H9 (cell line): ENCODE results near the gene GFER. TPM values are rescaled to one million over a fixed set of nuclear protein-coding genes. Genes with fewer than 3 reads are reported as not detected.

ENCODE experiments used
- DNase-seq: peaks from one replicate; pipeline ENCODE4 v3.0.0-alpha.2; 2017
- H2AFZ ChIP-seq: one replicate; pipeline ENCODE4 v1.6.1; 2013; ENCODE audit warnings: mild to moderate bottlenecking, low read length, control low read depth, moderate library complexity
- H2AK5ac ChIP-seq: 2 replicates; pipeline ENCODE4 v1.6.1; 2013; ENCODE audit warnings: low read length, control low read depth, mixed read lengths; ENCODE audit not compliant: insufficient read length
- H2BK120ac ChIP-seq: one replicate; pipeline ENCODE4 v1.6.1; 2013; ENCODE audit warnings: low read depth, mild to moderate bottlenecking, low read length, control low read depth, inconsistent platforms; ENCODE audit not compliant: poor library complexity, severe bottlenecking
- H2BK12ac ChIP-seq: 2 replicates; pipeline ENCODE4 v1.6.1; 2013; ENCODE audit warnings: low read length, control low read depth, mixed read lengths, low read depth; ENCODE audit not compliant: insufficient read length
- H2BK15ac ChIP-seq: 2 replicates; pipeline ENCODE4 v1.6.1; 2013; ENCODE audit warnings: low read depth, low read length, control low read depth
- H2BK20ac ChIP-seq: one replicate; pipeline ENCODE4 v1.6.1; 2013; ENCODE audit warnings: low read depth, mild to moderate bottlenecking, low read length, control low read depth, inconsistent platforms; ENCODE audit not compliant: poor library complexity, severe bottlenecking
- H2BK5ac ChIP-seq: 2 replicates; pipeline ENCODE4 v1.6.1; 2013; ENCODE audit warnings: low read length, control low read depth, mixed read lengths; ENCODE audit not compliant: insufficient read length
- H3K14ac ChIP-seq: 2 replicates; pipeline ENCODE4 v1.6.1; 2013; ENCODE audit warnings: low read length, control low read depth; ENCODE audit not compliant: insufficient read depth
- H3K18ac ChIP-seq: 2 replicates; pipeline ENCODE4 v1.6.1; 2013; ENCODE audit warnings: low read depth, mild to moderate bottlenecking, mixed read lengths, low read length, control low read depth; ENCODE audit not compliant: insufficient read length
- H3K23ac ChIP-seq: 2 replicates; pipeline ENCODE4 v1.6.1; 2013; ENCODE audit warnings: low read length, control low read depth, mixed read lengths, low read depth; ENCODE audit not compliant: insufficient read length
- H3K23me2 ChIP-seq: 2 replicates; pipeline ENCODE4 v1.6.1; 2013; ENCODE audit warnings: low read depth, mild to moderate bottlenecking, mixed read lengths, low read length, control low read depth; ENCODE audit not compliant: insufficient read length, poor library complexity, severe bottlenecking
- H3K27ac ChIP-seq: 2 replicates; pipeline ENCODE4 v1.5.1; 2013; ENCODE audit warnings: low read length, control low read depth, mixed read lengths, low read depth; ENCODE audit not compliant: insufficient read length
- H3K27me3 ChIP-seq: 2 replicates; pipeline ENCODE4 v1.6.1; 2013; ENCODE audit warnings: low read length, control low read depth, inconsistent platforms; ENCODE audit not compliant: insufficient read depth
- H3K4ac ChIP-seq: 2 replicates; pipeline ENCODE4 v1.6.1; 2013; ENCODE audit warnings: low read depth, mild to moderate bottlenecking, control low read depth, inconsistent platforms, low read length, moderate library complexity
- H3K4me1 ChIP-seq: 2 replicates; pipeline ENCODE4 v1.6.1; 2013; ENCODE audit warnings: low read length, control low read depth, inconsistent platforms; ENCODE audit not compliant: insufficient read depth
- H3K4me2 ChIP-seq: 2 replicates; pipeline ENCODE4 v1.6.1; 2013; ENCODE audit warnings: low read length, control low read depth, mixed read lengths; ENCODE audit not compliant: insufficient read length, insufficient read depth
- H3K56ac ChIP-seq: 2 replicates; pipeline ENCODE4 v1.6.1; 2013; ENCODE audit warnings: low read depth, mild to moderate bottlenecking, mixed read lengths, low read length, control low read depth; ENCODE audit not compliant: insufficient read length
- H3K79me1 ChIP-seq: 2 replicates; pipeline ENCODE4 v1.6.1; 2013; ENCODE audit warnings: low read depth, mild to moderate bottlenecking, moderate library complexity, low read length, control low read depth, inconsistent platforms; ENCODE audit not compliant: insufficient read depth, poor library complexity, severe bottlenecking
- H3K79me2 ChIP-seq: 2 replicates; pipeline ENCODE4 v1.6.1; 2013; ENCODE audit warnings: low read length, control low read depth, inconsistent platforms; ENCODE audit not compliant: insufficient read depth
- H3K9ac ChIP-seq: 2 replicates; pipeline ENCODE4 v1.6.1; 2013; ENCODE audit warnings: low read length, control low read depth, mixed read lengths; ENCODE audit not compliant: insufficient read length; ENCODE audit errors: extremely low read depth
- H3K9me3 ChIP-seq: one replicate; pipeline ENCODE4 v1.6.1; 2013; ENCODE audit warnings: low read depth, low read length, inconsistent platforms; ENCODE audit not compliant: control insufficient read depth
- H3T11ph ChIP-seq: one replicate; pipeline ENCODE4 v1.6.1; 2013; ENCODE audit warnings: mild to moderate bottlenecking, low read length, control low read depth, inconsistent platforms
- H4K20me1 ChIP-seq: one replicate; pipeline ENCODE4 v1.6.1; 2013; ENCODE audit not compliant: control insufficient read depth, insufficient read length, insufficient read depth
- H4K5ac ChIP-seq: 2 replicates; pipeline ENCODE4 v1.6.1; 2013; ENCODE audit warnings: low read depth, mild to moderate bottlenecking, mixed read lengths, low read length, control low read depth; ENCODE audit not compliant: insufficient read length
- H4K8ac ChIP-seq: replicated peaks from 2 replicates; pipeline ENCODE4 v1.6.1; 2013; ENCODE audit warnings: low read length, control low read depth, mixed read lengths, low read depth; ENCODE audit not compliant: insufficient read length
- H4K91ac ChIP-seq: 2 replicates; pipeline ENCODE4 v1.6.1; 2013; ENCODE audit warnings: low read depth, mild to moderate bottlenecking, moderate library complexity, mixed read lengths, low read length, control low read depth; ENCODE audit not compliant: insufficient read length
- H3K27ac Mint-ChIP-seq, 3 experiments: 2 replicates in 2 of 3; 3 replicates in 1 of 3; pipeline ENCODE4 v1.8.0; 2020 to 2021; ENCODE audit warnings: mixed read lengths in 3 of 3, mild to moderate bottlenecking in 1 of 3, moderate library complexity in 1 of 3
- H3K27me3 Mint-ChIP-seq: 2 replicates; pipeline ENCODE4 v1.8.0; 2021; ENCODE audit warnings: low read depth, mild to moderate bottlenecking, moderate library complexity, mixed read lengths
- H3K36me3 Mint-ChIP-seq, 3 experiments: 2 replicates in 2 of 3; 3 replicates in 1 of 3; pipeline ENCODE4 v1.8.0; 2020 to 2021; ENCODE audit warnings: low read depth in 3 of 3, mixed read lengths in 3 of 3; ENCODE audit not compliant: insufficient read depth in 1 of 3
- H3K4me1 Mint-ChIP-seq, 2 experiments: 2 replicates each; pipeline ENCODE4 v1.8.0; 2020; ENCODE audit warnings: mixed read lengths in 2 of 2
- H3K4me3 Mint-ChIP-seq, 2 experiments: 2 replicates in 1 of 2; 3 replicates in 1 of 2; pipeline ENCODE4 v1.8.0; 2020 to 2021; ENCODE audit warnings: mild to moderate bottlenecking in 2 of 2, mixed read lengths in 2 of 2, moderate library complexity in 1 of 2
- H3K9me3 Mint-ChIP-seq, 2 experiments: 2 replicates in 1 of 2; 3 replicates in 1 of 2; pipeline ENCODE4 v1.8.0; 2020; ENCODE audit warnings: mild to moderate bottlenecking in 2 of 2, mixed read lengths in 2 of 2, moderate library complexity in 1 of 2
- WGBS: extraction: QIAGEN DNeasy Blood & Tissue Kit; methylation state at CpG from one replicate; pipeline ENCODE4 v1.1.7; 2013; ENCODE audit warnings: missing lambda C conversion rate, low lambda C conversion rate, mixed read lengths; ENCODE audit not compliant: insufficient read length; ENCODE audit errors: extremely low coverage; 5-methylcytosine and 5-hydroxymethylcytosine counted together
- total RNA-seq: library from RNA; stranded (reverse); gene quantifications from 2 replicates; pipeline ENCODE4 v1.2.1, GENCODE V29; 2021
- TF ChIP-seq, protein P1 (sequence below): fragments of 200-600 bp; sonication (generic); conservative IDR thresholded peaks from 3 replicates; pipeline ENCODE4 v1.8.0; 2021; ENCODE audit warnings: antibody characterized with exemption, mild to moderate bottlenecking

Gene GFER
- total RNA-seq, 1 experiment from 2014 or later, result 49.1 TPM

DNA sequence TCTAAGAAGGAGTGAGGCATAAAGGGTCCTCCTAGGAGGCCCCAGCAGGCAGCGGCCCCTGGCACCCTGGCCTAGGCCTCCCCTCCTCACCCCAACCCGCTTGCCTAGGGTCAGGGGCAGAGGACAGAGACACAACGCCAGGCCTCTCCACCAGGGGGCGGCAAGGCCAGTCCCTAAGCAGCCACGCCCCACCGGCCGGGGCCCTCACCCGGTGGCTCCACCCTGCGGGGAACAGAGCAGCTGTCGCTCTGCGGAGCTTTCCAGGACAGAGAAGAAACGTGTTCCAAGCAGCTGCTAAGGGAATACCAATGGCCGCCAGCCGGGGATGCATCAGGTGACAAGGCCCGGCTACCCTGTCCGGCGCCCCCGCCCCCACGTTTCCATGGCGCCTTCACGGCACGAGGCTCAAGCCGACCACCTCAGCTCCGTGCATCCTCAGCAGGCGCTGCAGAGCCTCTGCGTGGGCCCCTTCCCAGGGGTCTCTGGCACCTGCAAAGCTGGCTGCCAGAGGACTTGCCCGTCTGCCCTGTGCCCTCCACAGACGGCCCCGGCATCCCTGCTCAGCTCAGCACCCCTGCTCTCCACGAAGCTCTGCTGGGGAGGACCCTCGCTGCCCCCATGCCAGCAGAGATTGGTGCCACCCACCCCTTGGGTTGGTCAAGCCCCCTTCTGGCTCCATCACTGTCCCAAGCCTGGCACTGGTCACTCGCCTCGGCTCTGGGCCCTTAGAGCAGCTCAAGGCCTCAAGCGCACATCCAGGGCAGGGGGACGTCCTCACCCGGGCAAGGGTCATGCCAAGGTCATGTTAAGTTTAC is 20.0 kb downstream of the GFER start:
- Histone ChIP-seq H4K91ac (no peak overlapping the region), H3K27me3 (no peaks in the 10 kb centered on the region), H3K4me1 (peaks cover 2% of the 10 kb centered on the region; the same call in 1 of the 2 replicates), H4K8ac (no peak overlapping the region), H3K23me2 (peaks cover 6% of the 10 kb centered on the region), H2AK5ac (no peak overlapping the region), H2AFZ (no peak overlapping the region), H4K5ac (no peak overlapping the region), H3K4me2 (no peak overlapping the region), H3K56ac (no peak overlapping the region), H3K14ac (0 out of 2 replicates have a peak overlapping the region, but pooled peaks have one; percentile 5), H3K23ac (no peak overlapping the region), H3K79me1 (peaks cover 24% of the 10 kb centered on the region), H3K79me2 (peaks cover 26% of the 10 kb centered on the region; the same call in 1 of the 2 replicates), H4K20me1 (no peaks in the 10 kb centered on the region), H2BK15ac (no peak overlapping the region), H3T11ph (no peak overlapping the region), H3K4ac (no peak overlapping the region), H3K9ac (no peak overlapping the region), H2BK120ac (no peak overlapping the region), H2BK5ac (no peak overlapping the region), H3K27ac (no peak overlapping the region), H3K9me3 (no peaks in the 10 kb centered on the region), H2BK12ac (no peak overlapping the region), H2BK20ac (no peak overlapping the region), H3K18ac (peak overlapping the region; percentile 11)
- H3K27me3 Mint-ChIP-seq, result no peaks in the 10 kb centered on the region
- peak overlapping the region in 1 of 2 experiments; percentile 55; a peak in 1 of 5 replicates for H3K4me3 Mint-ChIP-seq
- peaks cover 18 to 40% (median 40%) of the 10 kb centered on the region in 3 experiments for H3K36me3 Mint-ChIP-seq
- peak overlapping the region in 1 of 3 experiments; percentile 28; a peak in 2 of 7 replicates for H3K27ac Mint-ChIP-seq
- TF ChIP-seq, protein P1, sequence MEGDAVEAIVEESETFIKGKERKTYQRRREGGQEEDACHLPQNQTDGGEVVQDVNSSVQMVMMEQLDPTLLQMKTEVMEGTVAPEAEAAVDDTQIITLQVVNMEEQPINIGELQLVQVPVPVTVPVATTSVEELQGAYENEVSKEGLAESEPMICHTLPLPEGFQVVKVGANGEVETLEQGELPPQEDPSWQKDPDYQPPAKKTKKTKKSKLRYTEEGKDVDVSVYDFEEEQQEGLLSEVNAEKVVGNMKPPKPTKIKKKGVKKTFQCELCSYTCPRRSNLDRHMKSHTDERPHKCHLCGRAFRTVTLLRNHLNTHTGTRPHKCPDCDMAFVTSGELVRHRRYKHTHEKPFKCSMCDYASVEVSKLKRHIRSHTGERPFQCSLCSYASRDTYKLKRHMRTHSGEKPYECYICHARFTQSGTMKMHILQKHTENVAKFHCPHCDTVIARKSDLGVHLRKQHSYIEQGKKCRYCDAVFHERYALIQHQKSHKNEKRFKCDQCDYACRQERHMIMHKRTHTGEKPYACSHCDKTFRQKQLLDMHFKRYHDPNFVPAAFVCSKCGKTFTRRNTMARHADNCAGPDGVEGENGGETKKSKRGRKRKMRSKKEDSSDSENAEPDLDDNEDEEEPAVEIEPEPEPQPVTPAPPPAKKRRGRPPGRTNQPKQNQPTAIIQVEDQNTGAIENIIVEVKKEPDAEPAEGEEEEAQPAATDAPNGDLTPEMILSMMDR, result peak; percentile 99
- peaks cover 18 to 30% of the 10 kb centered on the region in 2 experiments for H3K4me1 Mint-ChIP-seq
- H3K9me3 Mint-ChIP-seq, result no peaks in the 10 kb centered on the region; a peak in 1 of 5 replicates
- WGBS, result no CpG with 5 or more reads among the region's 36 CpGs
- peak; percentile 97 for DNase-seq
